CD14-positive monocyte (primary cell): ENCODE results near the gene BEND7. TPM values are rescaled to one million over a fixed set of nuclear protein-coding genes. Genes with fewer than 3 reads are reported as not detected.

Experiments
- DNase-seq, 3 donors: peaks; one replicate each; pipeline ENCODE4 v3.0.0-alpha.2; 2011 to 2022
- H2AFZ ChIP-seq: 2 replicates; pipeline ENCODE4 v1.6.0; 2012; ENCODE audit warnings: mild to moderate bottlenecking, low read depth, low read length, inconsistent platforms; ENCODE audit not compliant: insufficient read depth, poor library complexity, severe bottlenecking
- H3K27ac ChIP-seq, 2 donors: 1 replicate in 1 of 2; 2 replicates in 1 of 2; pipeline ENCODE4 v1.5.1; 2012 to 2013; ENCODE audit warnings: low read length in 2 of 2, control low read depth in 1 of 2, inconsistent platforms in 1 of 2, low read depth in 1 of 2, mild to moderate bottlenecking in 1 of 2
- H3K27me3 ChIP-seq, 2 donors: one replicate each; pipeline versions ENCODE4 v1.6.0 to v1.6.1; 2011 to 2013; ENCODE audit warnings: low read length in 2 of 2; ENCODE audit not compliant: control insufficient read depth in 2 of 2, insufficient read depth in 2 of 2
- H3K36me3 ChIP-seq, 2 donors: replicated peaks in 1 of 2; 1 replicate in 1 of 2; 2 replicates in 1 of 2; pipeline versions ENCODE4 v1.5.1 to v1.6.1; 2012 to 2013; ENCODE audit warnings: low read length in 2 of 2, control low read depth in 1 of 2, inconsistent platforms in 1 of 2, mild to moderate bottlenecking in 1 of 2; ENCODE audit not compliant: insufficient read depth in 2 of 2, control insufficient read depth in 1 of 2
- H3K4me1 ChIP-seq, 2 donors: 1 replicate in 1 of 2; 2 replicates in 1 of 2; pipeline versions ENCODE4 v1.5.1 to v1.6.1; 2012 to 2013; ENCODE audit warnings: low read length in 2 of 2, control low read depth in 1 of 2, inconsistent platforms in 1 of 2, mild to moderate bottlenecking in 1 of 2, moderate library complexity in 1 of 2; ENCODE audit not compliant: insufficient read depth in 2 of 2, control insufficient read depth in 1 of 2
- H3K4me2 ChIP-seq: replicated peaks from 2 replicates; pipeline ENCODE3; 2012; ENCODE audit warnings: low read length, moderate library complexity, mild to moderate bottlenecking; ENCODE audit not compliant: poor library complexity, severe bottlenecking; ENCODE audit errors: extremely low read depth
- H3K4me3 ChIP-seq, 3 experiments: fragments of 200-600 bp in 1 of 3; sonication (generic) in 1 of 3; replicated peaks in 1 of 3; 1 replicate in 2 of 3; 2 replicates in 1 of 3; pipeline ENCODE4 v1.5.1; 2011 to 2013; ENCODE audit warnings: low read length in 3 of 3, mild to moderate bottlenecking in 3 of 3, control low read depth in 2 of 3, low read depth in 2 of 3, inconsistent platforms in 1 of 3, moderate library complexity in 1 of 3
- H3K79me2 ChIP-seq: 2 replicates; pipeline ENCODE4 v1.6.0; 2012; ENCODE audit warnings: mild to moderate bottlenecking, control low read depth, inconsistent platforms, low read length, moderate library complexity; ENCODE audit not compliant: insufficient read depth
- H3K9ac ChIP-seq: 2 replicates; pipeline ENCODE4 v1.6.0; 2017; ENCODE audit warnings: low read length, mild to moderate bottlenecking; ENCODE audit not compliant: insufficient read depth, poor library complexity, severe bottlenecking
- H3K9me3 ChIP-seq, 2 donors: replicated peaks in 1 of 2; 1 replicate in 1 of 2; 2 replicates in 1 of 2; pipeline versions ENCODE4 v1.5.1 to v1.6.1; 2012 to 2013; ENCODE audit warnings: low read length in 2 of 2, control low read depth in 1 of 2; ENCODE audit not compliant: control insufficient read depth in 1 of 2, insufficient read depth in 1 of 2
- H4K20me1 ChIP-seq: 2 replicates; pipeline ENCODE4 v1.6.0; 2012; ENCODE audit warnings: mild to moderate bottlenecking, low read length, control low read depth, moderate library complexity; ENCODE audit not compliant: insufficient read depth
- H3K27ac Mint-ChIP-seq, 7 donors: one replicate each; pipeline ENCODE4 v1.8.0; 2020; ENCODE audit warnings: mild to moderate bottlenecking in 7 of 7, mixed read lengths in 7 of 7, moderate library complexity in 6 of 7, inconsistent platforms in 2 of 7
- H3K27me3 Mint-ChIP-seq, 3 donors: one replicate each; pipeline ENCODE4 v1.8.0; 2021 to 2022; ENCODE audit warnings: low read depth in 3 of 3, mild to moderate bottlenecking in 3 of 3, mixed read lengths in 3 of 3, moderate library complexity in 3 of 3, inconsistent platforms in 1 of 3
- H3K36me3 Mint-ChIP-seq, 2 donors: one replicate each; pipeline ENCODE4 v1.8.0; 2020; ENCODE audit warnings: mixed read lengths in 2 of 2, inconsistent platforms in 1 of 2, mild to moderate bottlenecking in 1 of 2
- H3K4me1 Mint-ChIP-seq: one replicate; pipeline ENCODE4 v1.8.0; 2020; ENCODE audit warnings: mild to moderate bottlenecking, mixed read lengths
- H3K4me3 Mint-ChIP-seq, 2 donors: one replicate each; pipeline ENCODE4 v1.8.0; 2020; ENCODE audit warnings: mild to moderate bottlenecking in 2 of 2, mixed read lengths in 2 of 2, moderate library complexity in 1 of 2
- H3K9me3 Mint-ChIP-seq, 7 donors: one replicate each; pipeline ENCODE4 v1.8.0; 2020 to 2022; ENCODE audit warnings: mixed read lengths in 7 of 7, mild to moderate bottlenecking in 6 of 7, moderate library complexity in 6 of 7, inconsistent platforms in 2 of 7
- CTCF ChIP-seq: fragments of 200-600 bp; IDR thresholded peaks from one replicate; pipeline ENCODE4 v1.8.0; 2022; ENCODE audit warnings: antibody characterized with exemption, mild to moderate bottlenecking
- WGBS: methylation state at CpG from one replicate; pipeline ENCODE4 v1.1.5; 2013; ENCODE audit warnings: missing lambda C conversion rate; ENCODE audit not compliant: insufficient coverage; 5-methylcytosine and 5-hydroxymethylcytosine counted together
- intact Hi-C, 2 donors: fragments of 100-400 bp; cut with micrococcal nuclease; formaldehyde crosslinking; loops; one replicate each; pipeline versions ENCODE4 v1.15.0 to v1.15.1; 2023
- polyA plus RNA-seq, 3 donors: library from polyadenylated mRNA; depleted of rRNA in 1 of 3; unstranded in 2 of 3; stranded (reverse) in 1 of 3; fragments of 300-500 nt in 2 of 3; fragments of >200 nt in 1 of 3; fragmentation: Illumina TruSeq in 2 of 3; gene quantifications; 1 replicate in 2 of 3; 2 replicates in 1 of 3; pipeline ENCODE4 v1.2.3, GENCODE V29; 2012 to 2021

BEND7 gene
- polyA plus RNA-seq, 3 donors: 0.65 TPM; not detected in 2

- Mint-ChIP-seq H3K4me3 (no peak overlapping the region), H3K27me3 (no peaks in the 10 kb centered on the region), H3K27ac (no peak overlapping the region), H3K4me1 (no peaks in the 10 kb centered on the region), H3K9me3 (peaks cover 0 to 5% (median 0%) of the 10 kb centered on the region in 7 donors), H3K36me3 (no peaks in the 10 kb centered on the region)
- Histone ChIP-seq H3K4me2 (no peak overlapping the region), H4K20me1 (no peaks in the 10 kb centered on the region), H3K4me3 (no peak overlapping the region), H3K9ac (no peak overlapping the region), H3K4me1 (no peaks in the 10 kb centered on the region), H3K27ac (no peak overlapping the region), H2AFZ (no peak overlapping the region), H3K79me2 (no peaks in the 10 kb centered on the region), H3K36me3 (no peaks in the 10 kb centered on the region), H3K9me3 (no peaks in the 10 kb centered on the region), H3K27me3 (no peaks in the 10 kb centered on the region)
- DNase-seq: no peak
- TF ChIP-seq CTCF: no peak
- intact Hi-C loops: no loop called here
- 86% methylated on average over 1 of the region's 2 CpGs for WGBS
Observed at GRCh38 chr10:13512564-13512963, 16.2 kb downstream of the BEND7 start.

- Mint-ChIP-seq H3K27me3 (peaks cover 0 to 1% (median 0%) of the 10 kb centered on the region in 3 donors), H3K36me3 (no peaks in the 10 kb centered on the region), H3K4me3 (no peak overlapping the region), H3K9me3 (peaks cover 0 to 5% (median 0%) of the 10 kb centered on the region in 7 donors), H3K4me1 (no peaks in the 10 kb centered on the region), H3K27ac (no peak overlapping the region)
- no peak for DNase-seq
- Histone ChIP-seq H3K79me2 (no peaks in the 10 kb centered on the region), H3K9me3 (no peaks in the 10 kb centered on the region), H3K36me3 (no peaks in the 10 kb centered on the region), H2AFZ (no peak overlapping the region), H4K20me1 (no peaks in the 10 kb centered on the region), H3K4me3 (no peak overlapping the region), H3K27me3 (no peaks in the 10 kb centered on the region), H3K4me2 (no peak overlapping the region), H3K4me1 (no peaks in the 10 kb centered on the region), H3K9ac (no peak overlapping the region), H3K27ac (no peak overlapping the region)
- WGBS: 100% methylated on average over 1 of the region's 5 CpGs
- intact Hi-C loops: no loop called here
- no peak for TF ChIP-seq CTCF
Observed at GRCh38 chr10:13511409-13511808, 17.4 kb downstream of the BEND7 start.
